Measurements from ENCODE around the gene RAG1.

DNA sequence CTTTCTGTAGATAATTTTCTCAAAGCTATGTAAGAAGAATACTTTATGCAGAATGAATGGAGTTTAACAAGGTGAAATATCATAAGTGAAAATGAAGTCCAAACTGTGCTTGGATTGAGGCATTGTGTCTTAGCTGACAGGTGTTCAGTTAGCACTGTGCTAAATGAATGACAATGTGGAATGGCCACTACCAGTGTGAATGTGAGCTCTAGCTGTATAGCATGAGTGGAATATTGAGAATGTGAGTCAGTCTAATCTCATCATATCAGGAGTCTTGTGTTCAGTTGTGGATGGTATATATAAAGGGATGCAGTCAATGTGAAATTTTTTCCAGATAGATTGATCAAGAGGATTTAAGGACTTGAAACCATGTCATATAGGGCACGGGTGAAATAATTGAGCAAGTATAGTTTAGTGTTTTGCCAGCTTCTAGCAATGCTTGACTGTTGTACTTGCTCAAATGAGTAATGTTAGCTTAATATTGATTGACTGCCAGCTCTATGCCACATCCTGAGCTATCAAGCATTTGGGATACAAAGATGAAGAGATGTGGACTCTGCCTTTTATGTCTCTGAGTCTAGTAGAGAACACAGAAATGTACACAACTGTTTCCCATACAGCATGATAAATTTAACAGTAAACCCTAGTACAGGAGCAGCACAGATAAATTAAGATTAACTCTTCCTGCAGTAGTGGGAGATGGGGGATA, 40.8 kb downstream of the RAG1 start:
- no peak for TF ChIP-seq BCL6 (CRISPR knock-in tag; IDR thresholded peaks at IDR 0.05)
- TF ChIP-seq ZNF7 (CRISPR knock-in tag; IDR thresholded peaks at IDR 0.05): no peak
- TF ChIP-seq ZNF24 (IDR thresholded peaks at IDR 0.05): no peak
- TF ChIP-seq FOXO1 (CRISPR knock-in tag; IDR thresholded peaks at IDR 0.05): no peak
